HG03108 (cell line): ENCODE results near the gene TRA2B.
"Not testable (repeated sequence)": the region's sequence is repeated elsewhere in the genome, so short reads cannot be mapped to it uniquely, and the experiment has no call there.

ENCODE experiments used
- ATAC-seq: cut with Tn5 transposase; IDR thresholded peaks from one replicate; pipeline ENCODE4 v1.9.1; 2021; ENCODE audit warnings: moderate library complexity; ENCODE audit not compliant: unreplicated experiment

TRA2B gene

GRCh38 chr3:185928496-185928895 is 9.3 kb downstream of the TRA2B start:
- no peak for ATAC-seq

DNA sequence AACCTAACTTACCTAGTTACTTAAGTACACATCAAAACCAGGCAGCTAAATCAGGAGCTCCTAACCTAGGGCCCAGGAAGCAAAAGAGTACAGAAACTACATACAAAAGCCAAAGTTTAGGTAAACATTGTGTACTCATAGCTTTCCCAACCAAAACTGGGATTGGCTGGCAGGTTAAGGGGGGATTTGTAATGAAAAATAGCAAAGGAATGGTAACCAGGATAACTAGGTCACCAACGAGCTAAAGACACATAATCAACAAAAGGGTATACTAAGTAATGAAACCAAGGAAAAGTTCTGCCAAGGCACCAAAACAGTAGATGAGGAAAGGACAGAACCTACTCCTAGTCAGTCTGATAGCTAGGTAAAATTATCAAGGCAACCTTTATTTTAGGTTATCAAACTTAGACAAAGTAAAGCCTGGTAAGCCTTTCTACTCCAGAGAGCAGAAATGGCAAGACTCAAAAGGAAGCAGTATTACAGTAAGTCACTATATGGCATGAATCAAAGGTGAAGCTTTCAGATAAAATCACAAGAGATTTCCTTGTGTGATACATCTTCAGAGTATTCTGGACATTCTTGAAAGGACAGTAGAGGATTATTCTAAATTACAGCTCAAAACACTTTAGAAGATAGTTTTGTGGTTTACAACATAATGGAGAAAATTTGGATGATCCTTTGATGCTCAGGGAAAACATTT is 10.2 kb downstream of the TRA2B start:
- ATAC-seq: no peak

- no peak for ATAC-seq
Observed at GRCh38 chr3:185926445-185926844, 11.4 kb downstream of the TRA2B start.

GRCh38 chr3:185925353-185925752 is 12.5 kb downstream of the TRA2B start:
- ATAC-seq: no peak

DNA sequence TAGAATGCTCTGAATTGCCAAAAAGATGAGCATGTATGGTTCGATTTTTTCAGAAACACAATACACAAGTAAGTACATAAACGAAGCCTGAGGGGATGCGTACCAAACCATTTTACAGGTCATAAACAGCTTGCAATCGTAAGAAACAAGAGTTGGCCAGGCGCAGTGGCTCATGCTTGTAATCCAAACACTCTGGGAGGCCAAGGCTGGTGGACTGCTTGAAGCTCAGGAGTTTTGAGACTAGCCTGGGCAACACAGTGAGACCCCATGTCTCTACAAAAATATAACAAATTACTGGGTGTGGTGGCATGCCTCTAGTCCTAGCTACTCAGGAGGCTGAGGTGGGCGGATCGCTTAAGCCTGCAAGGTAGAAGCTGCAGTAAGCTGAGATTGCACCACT is 13.4 kb downstream of the TRA2B start:
- ATAC-seq: no peak

DNA sequence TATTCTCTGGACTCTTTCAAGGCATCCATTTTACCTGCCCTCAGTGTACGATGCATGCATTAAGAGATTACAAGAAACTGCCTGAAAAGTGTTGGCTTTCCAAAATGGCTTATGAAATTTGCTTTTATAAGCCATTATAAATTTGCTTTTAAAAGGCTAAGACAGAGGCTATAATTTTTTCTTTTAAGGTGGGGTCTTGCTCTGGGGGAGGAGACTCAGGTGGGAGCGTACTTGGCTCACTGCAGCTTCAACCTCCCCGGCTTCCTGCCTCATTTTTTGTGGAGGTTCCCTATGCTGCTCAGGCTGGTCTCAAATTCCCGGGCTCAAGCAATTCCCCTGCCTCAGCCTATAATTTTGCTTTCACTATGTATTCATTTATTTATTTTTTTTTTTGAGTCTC is 17.6 kb downstream of the TRA2B start:
- ATAC-seq: no peak

- ATAC-seq: no peak
Observed at GRCh38 chr3:185916042-185916833, 21.6 kb downstream of the TRA2B start.

- no peak for ATAC-seq
Observed at GRCh38 chr3:185915642-185916041, 22.2 kb downstream of the TRA2B start.

DNA sequence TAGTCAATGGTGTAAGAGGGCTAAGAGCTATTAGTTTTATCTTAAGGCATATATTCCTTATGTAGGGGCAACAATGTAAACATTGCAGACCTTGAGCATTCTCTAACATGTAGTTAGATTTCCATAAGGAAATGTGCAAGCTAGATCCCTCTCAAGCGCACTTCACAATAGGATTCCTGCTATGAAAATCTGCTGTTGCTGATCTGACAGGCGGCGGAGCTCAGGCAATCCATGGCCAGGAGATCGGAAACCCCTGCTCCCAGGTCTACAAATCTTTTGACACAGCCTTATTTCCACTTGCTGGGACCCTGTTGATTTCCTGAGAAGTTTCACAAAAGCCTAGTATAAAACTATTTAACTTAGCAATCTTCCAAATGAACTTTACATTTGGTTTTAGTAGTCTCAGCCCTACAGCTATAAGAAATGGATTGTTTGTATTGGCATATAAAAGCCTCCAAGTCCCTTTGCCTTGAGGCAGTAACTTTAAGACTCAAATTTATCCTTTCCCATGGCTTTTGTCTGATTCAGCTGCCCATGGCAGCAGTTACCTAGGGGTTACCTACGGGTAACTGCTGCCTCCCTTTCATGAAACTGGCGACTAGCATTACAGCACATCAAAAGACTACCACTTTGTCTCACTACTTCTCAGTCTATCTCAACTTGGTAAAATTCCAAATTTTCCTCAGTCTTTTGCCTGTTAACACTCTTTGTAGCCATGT is 22.7 kb downstream of the TRA2B start:
- no peak for ATAC-seq

DNA sequence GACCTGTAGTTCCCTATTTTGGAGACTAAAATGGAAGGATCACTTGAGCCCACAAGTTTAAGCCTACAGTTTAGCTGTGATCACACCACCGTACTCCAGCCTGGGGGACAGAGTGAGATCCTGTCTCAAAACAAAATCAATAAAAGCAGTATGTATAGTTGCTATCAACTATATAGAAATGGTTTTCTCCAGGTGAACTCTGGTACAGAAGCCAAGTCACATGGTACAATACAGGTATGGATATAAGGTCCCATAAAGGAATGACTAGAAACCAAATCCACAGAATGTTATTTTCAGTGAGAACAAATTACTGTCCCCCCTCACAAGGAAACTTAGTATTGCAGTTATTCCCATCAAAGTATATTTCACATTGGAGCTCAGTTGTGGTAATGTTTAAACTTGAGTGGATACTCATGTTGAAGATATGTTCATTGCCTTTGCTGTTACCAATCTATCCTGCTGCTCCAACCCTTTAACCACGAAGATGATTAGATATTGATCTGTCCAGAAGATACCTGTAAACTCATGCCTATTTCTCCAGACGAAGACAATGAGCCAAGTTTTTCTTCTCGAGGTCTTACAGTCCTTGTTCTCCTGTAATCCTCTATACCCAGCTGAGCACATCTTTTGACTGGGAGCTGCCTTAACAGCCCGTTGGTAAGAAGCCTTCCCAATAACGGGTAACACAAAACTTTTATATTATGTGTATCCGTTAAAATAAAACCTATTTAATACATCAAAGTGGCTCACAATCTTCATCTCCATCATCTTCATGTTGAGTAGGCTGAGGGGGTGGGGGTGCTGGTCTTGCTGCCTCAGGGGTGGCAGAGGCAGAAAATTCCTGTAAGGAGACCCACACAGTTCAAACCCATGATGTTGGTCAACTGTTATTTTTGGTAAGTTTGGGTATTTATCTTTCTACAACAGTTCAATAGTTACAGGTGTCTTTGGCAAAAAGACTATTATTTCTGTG is 24.6 kb downstream of the TRA2B start:
- ATAC-seq: no peak

DNA sequence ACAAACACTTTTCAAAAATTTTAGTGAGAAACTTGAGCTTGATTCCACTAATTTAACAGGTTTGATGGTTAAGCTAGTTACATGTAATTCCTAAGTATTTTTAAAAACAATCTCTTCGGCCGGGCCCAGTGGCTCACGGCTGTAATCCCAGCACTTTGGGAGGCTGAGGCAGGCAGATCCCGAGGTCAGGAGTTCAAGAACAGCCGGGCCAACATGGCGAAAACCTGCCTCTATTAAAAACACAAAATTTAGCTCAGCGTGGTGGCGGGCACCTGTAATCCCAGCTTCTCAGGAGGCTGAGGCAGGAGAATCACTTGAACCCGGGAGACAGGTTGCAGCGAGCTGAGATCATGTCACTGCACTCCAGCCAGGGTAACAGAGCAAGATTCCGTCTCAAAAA is 25.3 kb downstream of the TRA2B start:
- ATAC-seq: no peak

GRCh38 chr3:185911076-185911448 is 26.8 kb downstream of the TRA2B start:
- ATAC-seq: not testable (repeated sequence)

GRCh38 chr3:185910322-185911075 is 27.3 kb downstream of the TRA2B start:
- not testable (repeated sequence) for ATAC-seq

GRCh38 chr3:185909913-185910312 is 27.9 kb downstream of the TRA2B start:
- ATAC-seq: not testable (repeated sequence)

DNA sequence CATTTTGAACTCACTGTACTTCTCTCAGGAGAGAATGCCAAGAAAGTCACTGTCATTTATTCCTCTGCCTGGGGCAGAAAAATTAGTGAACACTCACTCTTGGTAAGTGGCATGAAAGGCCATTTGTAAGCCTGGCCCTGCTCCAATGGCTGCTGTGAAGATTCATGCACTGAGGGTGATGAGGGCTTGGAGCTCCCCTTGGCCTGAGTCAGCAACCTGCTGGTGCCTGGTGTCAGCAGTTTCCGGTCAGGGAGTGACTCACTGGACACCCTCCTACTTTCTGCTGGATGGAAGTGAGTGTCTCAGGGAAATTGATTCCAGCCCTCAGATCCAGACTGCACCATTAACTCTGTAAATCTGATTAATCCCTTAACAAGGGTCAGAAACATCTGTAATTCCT is 37.6 kb downstream of the TRA2B start:
- no peak for ATAC-seq

DNA sequence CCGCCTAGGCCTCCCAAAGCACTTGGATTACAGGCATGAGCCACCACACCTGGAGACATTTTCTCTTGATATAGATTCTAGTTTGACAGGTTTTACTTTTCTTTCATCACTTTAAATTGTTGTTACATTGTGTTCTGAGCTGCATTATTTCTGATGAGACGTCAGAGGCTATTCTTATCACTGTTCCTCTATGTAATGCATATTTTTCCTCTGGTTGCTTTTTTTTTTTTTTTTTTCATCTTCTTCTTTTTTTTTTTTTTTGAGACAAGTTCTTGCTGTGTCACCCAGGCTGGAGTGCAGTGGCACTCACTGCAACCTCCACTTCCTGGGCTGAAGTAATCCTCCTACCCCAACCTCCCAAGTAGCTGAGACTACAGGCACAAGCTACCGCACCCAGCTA is 41.2 kb downstream of the TRA2B start:
- no peak for ATAC-seq

GRCh38 chr3:185887066-185887465 is 50.7 kb downstream of the TRA2B start:
- no peak for ATAC-seq

GRCh38 chr3:185884641-185885040 is 53.2 kb downstream of the TRA2B start:
- no peak for ATAC-seq

DNA sequence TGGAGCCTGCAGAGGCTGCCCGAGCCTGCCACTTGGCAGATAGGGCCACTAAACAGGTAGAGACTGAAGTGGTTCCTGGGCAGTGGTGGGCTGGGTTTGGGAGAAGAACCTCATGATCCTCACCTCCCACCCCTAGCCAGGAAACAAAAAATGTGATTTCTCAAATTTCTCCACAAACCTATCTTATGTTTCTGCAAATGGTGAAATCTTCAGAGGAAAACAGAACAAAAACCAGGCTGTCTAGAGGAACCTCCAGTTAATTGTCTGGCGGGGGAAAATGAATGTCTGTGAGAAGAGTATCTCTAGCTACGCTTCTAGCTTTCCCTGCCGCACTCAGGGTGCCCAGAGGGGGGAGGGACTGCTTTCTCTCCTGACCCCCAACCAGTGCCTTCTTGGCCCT is 55.9 kb downstream of the TRA2B start:
- no peak for ATAC-seq

DNA sequence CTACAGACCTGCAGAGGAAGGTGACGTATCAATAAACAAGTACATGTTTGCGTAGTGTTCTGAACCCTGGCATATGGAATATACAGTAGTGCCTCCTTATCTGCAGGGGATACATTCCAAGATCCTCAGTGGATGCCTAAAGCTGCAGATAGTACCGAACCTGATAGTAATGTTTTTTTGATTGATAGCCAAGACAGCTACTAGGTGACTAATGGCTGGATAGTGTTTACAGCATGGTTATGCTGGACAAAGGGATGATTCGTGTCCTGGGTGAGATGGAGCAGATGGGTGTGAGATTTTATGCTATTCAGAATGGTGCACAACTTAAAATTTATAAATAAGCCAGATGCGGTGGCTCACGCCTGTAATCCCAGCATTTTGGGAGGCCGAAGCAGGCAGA is 57.2 kb downstream of the TRA2B start:
- ATAC-seq: no peak
